Measurements from ENCODE around the gene CDC42BPB. TPM values are rescaled to one million over a fixed set of nuclear protein-coding genes. Genes with fewer than 3 reads are reported as not detected.

The CDC42BPB gene
- total RNA-seq, 4 donors from 2014 or later: 105 to 178 (median 107) TPM

- Histone ChIP-seq H3K9me3 (no peaks in the 10 kb centered on the region), H3K27me3 (no peaks in the 10 kb centered on the region), H3K27ac (no peak overlapping the region), H3K4me1 (no peaks in the 10 kb centered on the region), H3K36me3 (peaks cover 34% of the 10 kb centered on the region), H3K4me3 (no peak overlapping the region)
- TF ChIP-seq EP300 (IDR thresholded peaks at IDR 0.05): no peak
- TF ChIP-seq POLR2AphosphoS5 (IDR thresholded peaks at IDR 0.05): no peak
- no peak for TF ChIP-seq POLR2A (IDR thresholded peaks at IDR 0.05)
- TF ChIP-seq CTCF (IDR thresholded peaks at IDR 0.05): no peak
- whole genome bisulfite sequencing: 93% methylated on average over 21 of the region's 22 CpGs
- DNase-seq (ENCODE audit: low spot score in 2 of 2): no peak
These were observed 171.5 kb downstream of the CDC42BPB start for GRCh38 chr14:102885737-102886447.

- Histone ChIP-seq H3K9me3 (no peaks in the 10 kb centered on the region), H3K4me3 (no peak overlapping the region), H3K36me3 (peaks cover 25% of the 10 kb centered on the region), H3K4me1 (no peaks in the 10 kb centered on the region), H3K27ac (no peak overlapping the region), H3K27me3 (no peaks in the 10 kb centered on the region)
- no peak for DNase-seq (ENCODE audit: low spot score in 2 of 2)
- no peak for TF ChIP-seq CTCF (IDR thresholded peaks at IDR 0.05)
- no peak for TF ChIP-seq POLR2AphosphoS5 (IDR thresholded peaks at IDR 0.05)
- TF ChIP-seq POLR2A (IDR thresholded peaks at IDR 0.05): no peak
- no peak for TF ChIP-seq EP300 (IDR thresholded peaks at IDR 0.05)
- WGBS: 97% methylated on average over 14 of the region's 14 CpGs
These were observed 173.8 kb downstream of the CDC42BPB start for GRCh38 chr14:102883554-102883953.

GRCh38 chr14:102883089-102883541 lies 174.2 kb downstream of the CDC42BPB start:
- H3K36me3 ChIP-seq: peaks cover 25% of the 10 kb centered on the region
- no peak for DNase-seq (ENCODE audit: low spot score in 2 of 2)
- H3K4me1 ChIP-seq: no peaks in the 10 kb centered on the region
- no peaks in the 10 kb centered on the region for H3K9me3 ChIP-seq
- H3K4me3 ChIP-seq: no peak overlapping the region
- whole genome bisulfite sequencing: 96% methylated on average over 5 of the region's 5 CpGs
- no peaks in the 10 kb centered on the region for H3K27me3 ChIP-seq
- TF ChIP-seq POLR2AphosphoS5 (IDR thresholded peaks at IDR 0.05) (no peak), CTCF (IDR thresholded peaks at IDR 0.05) (no peak), POLR2A (IDR thresholded peaks at IDR 0.05) (no peak), EP300 (IDR thresholded peaks at IDR 0.05) (no peak)
- no peak overlapping the region for H3K27ac ChIP-seq

Other genes starting within 250 kb of the CDC42BPB start
- 10 to 100 TPM; 10.6 to 11.8 (median 11.1) TPM for gene AMN, start 134.9 kb downstream of the CDC42BPB start, total RNA-seq
- not detected for gene LBHD2, start 26.7 kb upstream of the CDC42BPB start, total RNA-seq
- 1 to 10 TPM in 1 of 4 donors, not detected in 3; 1.5 TPM for gene EXOC3L4, start 37.2 kb upstream of the CDC42BPB start, total RNA-seq
- 10 to 100 TPM; 11.9 to 23.3 (median 16.4) TPM for gene TNFAIP2, start 65.9 kb upstream of the CDC42BPB start, total RNA-seq

All from suprapubic skin (tissue), 4 donors.